HG02642 (cell line): ENCODE measurements around the gene CSF3R.

ENCODE experiments used
- ATAC-seq: cut with Tn5 transposase; IDR thresholded peaks from one replicate; pipeline ENCODE4 v1.9.1; 2021; ENCODE audit warnings: mild to moderate bottlenecking; ENCODE audit not compliant: unreplicated experiment, poor library complexity

CSF3R gene

GRCh38 chr1:36482724-36483388 is at the start of gene CSF3R:
TSS of gene CSF3R (minus strand) at chr1:36482913. CDS start at chr1:36479496, 3,417 bp downstream.
- no peak for ATAC-seq

GRCh38 chr1:36531833-36532232 is 49.1 kb upstream of the CSF3R start:
- ATAC-seq: no peak

- ATAC-seq: no peak
Observed at GRCh38 chr1:36530791-36531190, 48.1 kb upstream of the CSF3R start.

GRCh38 chr1:36530261-36530660 is 47.5 kb upstream of the CSF3R start:
- no peak for ATAC-seq

GRCh38 chr1:36529769-36530260 is 47.1 kb upstream of the CSF3R start:
- ATAC-seq: no peak

- no peak for ATAC-seq
Observed at GRCh38 chr1:36528361-36529349, 45.9 kb upstream of the CSF3R start.

- no peak for ATAC-seq
Observed at GRCh38 chr1:36525166-36525565, 42.5 kb upstream of the CSF3R start.

GRCh38 chr1:36524359-36525062 is 41.8 kb upstream of the CSF3R start:
- ATAC-seq: no peak

- ATAC-seq: no peak
Observed at GRCh38 chr1:36523850-36524249, 41.1 kb upstream of the CSF3R start.

GRCh38 chr1:36523230-36523495 is 40.5 kb upstream of the CSF3R start:
- no peak for ATAC-seq

GRCh38 chr1:36522461-36523229 is 39.9 kb upstream of the CSF3R start:
- ATAC-seq: no peak

GRCh38 chr1:36522021-36522420 is 39.3 kb upstream of the CSF3R start:
- no peak for ATAC-seq

- ATAC-seq: no peak
Observed at GRCh38 chr1:36520771-36521420, 38.2 kb upstream of the CSF3R start.

- no peak for ATAC-seq
Observed at GRCh38 chr1:36520056-36520455, 37.3 kb upstream of the CSF3R start.

GRCh38 chr1:36517011-36517771 is 34.5 kb upstream of the CSF3R start:
- ATAC-seq: no peak

- ATAC-seq: no peak
Observed at GRCh38 chr1:36516372-36517010, 33.8 kb upstream of the CSF3R start.

- ATAC-seq: no peak
Observed at GRCh38 chr1:36515315-36516138, 32.8 kb upstream of the CSF3R start.

GRCh38 chr1:36514501-36514900 is 31.8 kb upstream of the CSF3R start:
- ATAC-seq: no peak
